Adrenal gland (tissue), 5 donors: Measurements from ENCODE around the gene MPEG1.

Experiments used
- CTCF ChIP-seq, 6 experiments: fragments of 450-650 bp in 4 of 6; fragments of 200-600 bp in 2 of 6; sonication (generic) in 1 of 6; IDR thresholded peaks; 1 replicate in 5 of 6; 2 replicates in 1 of 6; pipeline versions ENCODE4 v1.5.1 to v1.8.0; 2016 to 2021; ENCODE audit warnings: antibody characterized with exemption in 6 of 6, mild to moderate bottlenecking in 2 of 6, moderate library complexity in 1 of 6
- POLR2A ChIP-seq, 2 donors: fragments of 450-650 bp; IDR thresholded peaks; one replicate each; pipeline ENCODE4 v1.6.1; 2017; ENCODE audit warnings: antibody characterized with exemption in 2 of 2, mild to moderate bottlenecking in 2 of 2, moderate library complexity in 1 of 2
- donor health status: DM: no; HTN: no; CAD: no.

- no peak for TF ChIP-seq CTCF (IDR thresholded peaks at IDR 0.05)
- TF ChIP-seq POLR2A (IDR thresholded peaks at IDR 0.05): no peak
These were observed 30.8 kb downstream of the MPEG1 start for GRCh38 chr11:59181746-59182456.
